ENCODE results near the gene MET.
A peak's percentile ranks its signal among the peaks of the same experiment; 100 is the strongest.

The MET gene

GRCh38 chr7:116630932-116631671 is 40.9 kb upstream of the MET start (continued):
- TF ChIP-seq ZNF18 (tag by site-specific recombination; IDR thresholded peaks at IDR 0.05) (no peak), OSR2 (tag by site-specific recombination; IDR thresholded peaks at IDR 0.05) (peak; percentile 80), ZBTB26 (tag by site-specific recombination; optimal IDR thresholded peaks at IDR 0.05) (no peak), ZNF621 (tag by site-specific recombination; IDR thresholded peaks at IDR 0.05) (no peak), ZNF248 (tag by site-specific recombination; IDR thresholded peaks at IDR 0.05) (no peak), ZNF157 (tag by site-specific recombination; IDR thresholded peaks at IDR 0.05) (no peak), ZNF426 (tag by site-specific recombination; IDR thresholded peaks at IDR 0.05) (no peak), ZNF571 (tag by site-specific recombination; IDR thresholded peaks at IDR 0.05) (no peak), BCL11A (tag by site-specific recombination; IDR thresholded peaks at IDR 0.05; ENCODE audit: low read depth) (no peak), ZNF76 (tag by site-specific recombination; IDR thresholded peaks at IDR 0.05; ENCODE audit: borderline replicate concordance, low read depth) (no peak), ZNF548 (tag by site-specific recombination; IDR thresholded peaks at IDR 0.05) (no peak), ZNF488 (tag by site-specific recombination; IDR thresholded peaks at IDR 0.05) (no peak), ZNF645 (tag by site-specific recombination; IDR thresholded peaks at IDR 0.05) (no peak), ZNF354C (tag by site-specific recombination; IDR thresholded peaks at IDR 0.05; ENCODE audit: borderline replicate concordance, low read depth) (no peak), RBAK (tag by site-specific recombination; IDR thresholded peaks at IDR 0.05) (no peak), GLIS1 (tag by site-specific recombination; IDR thresholded peaks at IDR 0.05) (no peak), ZNF623 (tag by site-specific recombination; IDR thresholded peaks at IDR 0.05) (no peak), ZNF404 (tag by site-specific recombination; IDR thresholded peaks at IDR 0.05) (no peak), ZNF639 (tag by site-specific recombination; IDR thresholded peaks at IDR 0.05) (no peak; the same call in 1 of the 2 replicates), ZNF398 (tag by site-specific recombination; IDR thresholded peaks at IDR 0.05) (no peak), ZNF513 (tag by site-specific recombination; IDR thresholded peaks at IDR 0.05) (no peak), ZNF311 (tag by site-specific recombination; IDR thresholded peaks at IDR 0.05; ENCODE audit: borderline replicate concordance) (no peak), ZSCAN4 (tag by site-specific recombination; IDR thresholded peaks at IDR 0.05) (no peak), ZNF132 (tag by site-specific recombination; IDR thresholded peaks at IDR 0.05; ENCODE audit: borderline replicate concordance) (no peak), ZNF24 (tag by site-specific recombination; IDR thresholded peaks at IDR 0.05) (peak; percentile 21; the same call in 1 of the 2 replicates), IKZF3 (tag by site-specific recombination; IDR thresholded peaks at IDR 0.05) (peak; percentile 44; the same call in 1 of the 2 replicates), ZFHX2 (tag by site-specific recombination; conservative IDR thresholded peaks at IDR 0.05) (peak; percentile 28; the same call in 1 of the 2 replicates)

All from HEK293 (cell line).